ENCODE results near the gene DCTPP1.

Gene DCTPP1

DNA sequence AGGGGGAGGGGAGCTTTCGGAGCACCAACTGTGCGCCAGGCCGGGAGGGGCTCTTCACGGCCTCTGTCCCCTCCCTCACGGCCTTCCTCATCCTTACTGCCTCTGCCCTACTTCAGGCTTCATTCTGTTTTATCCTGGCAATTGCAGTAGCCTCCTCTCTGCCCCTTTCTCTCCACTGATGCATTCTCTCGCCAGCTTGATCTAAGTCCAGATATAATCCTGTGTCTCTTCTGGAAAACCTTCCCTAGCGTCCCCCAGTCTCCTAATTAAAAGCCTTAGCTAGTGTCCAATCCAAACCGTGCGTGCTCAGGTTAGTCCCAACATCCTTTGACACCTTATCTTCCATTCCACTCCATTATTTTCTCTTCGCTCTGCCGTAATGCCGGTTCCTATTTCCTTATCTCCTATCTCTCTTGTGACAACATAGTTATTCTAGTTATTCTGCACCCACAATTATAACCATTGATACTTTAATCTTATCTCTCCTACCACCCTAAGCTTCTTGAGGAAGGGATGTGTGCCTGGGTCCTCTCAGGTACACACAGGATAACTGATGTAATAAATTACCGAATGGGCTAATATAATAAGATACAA, 33.7 kb downstream of the DCTPP1 start:
- DNase-seq (ENCODE audit: extremely low read depth, insufficient read length) = no peak
- TF ChIP-seq, protein P1, sequence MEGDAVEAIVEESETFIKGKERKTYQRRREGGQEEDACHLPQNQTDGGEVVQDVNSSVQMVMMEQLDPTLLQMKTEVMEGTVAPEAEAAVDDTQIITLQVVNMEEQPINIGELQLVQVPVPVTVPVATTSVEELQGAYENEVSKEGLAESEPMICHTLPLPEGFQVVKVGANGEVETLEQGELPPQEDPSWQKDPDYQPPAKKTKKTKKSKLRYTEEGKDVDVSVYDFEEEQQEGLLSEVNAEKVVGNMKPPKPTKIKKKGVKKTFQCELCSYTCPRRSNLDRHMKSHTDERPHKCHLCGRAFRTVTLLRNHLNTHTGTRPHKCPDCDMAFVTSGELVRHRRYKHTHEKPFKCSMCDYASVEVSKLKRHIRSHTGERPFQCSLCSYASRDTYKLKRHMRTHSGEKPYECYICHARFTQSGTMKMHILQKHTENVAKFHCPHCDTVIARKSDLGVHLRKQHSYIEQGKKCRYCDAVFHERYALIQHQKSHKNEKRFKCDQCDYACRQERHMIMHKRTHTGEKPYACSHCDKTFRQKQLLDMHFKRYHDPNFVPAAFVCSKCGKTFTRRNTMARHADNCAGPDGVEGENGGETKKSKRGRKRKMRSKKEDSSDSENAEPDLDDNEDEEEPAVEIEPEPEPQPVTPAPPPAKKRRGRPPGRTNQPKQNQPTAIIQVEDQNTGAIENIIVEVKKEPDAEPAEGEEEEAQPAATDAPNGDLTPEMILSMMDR (IDR thresholded peaks at IDR 0.05; ENCODE audit: insufficient read depth, low read length, poor library complexity, severe bottlenecking) = no peak
- H3K36me3 ChIP-seq (ENCODE audit: control insufficient read depth, insufficient read depth, low read length) = peaks cover 4% of the 10 kb centered on the region
- peak overlapping the region; percentile 83 for H3K4me3 ChIP-seq (replicated peaks; ENCODE audit: low read depth, low read length)
- H3K27me3 ChIP-seq (replicated peaks; ENCODE audit: control insufficient read depth, insufficient read depth, low read length) = no peaks in the 10 kb centered on the region

DNA sequence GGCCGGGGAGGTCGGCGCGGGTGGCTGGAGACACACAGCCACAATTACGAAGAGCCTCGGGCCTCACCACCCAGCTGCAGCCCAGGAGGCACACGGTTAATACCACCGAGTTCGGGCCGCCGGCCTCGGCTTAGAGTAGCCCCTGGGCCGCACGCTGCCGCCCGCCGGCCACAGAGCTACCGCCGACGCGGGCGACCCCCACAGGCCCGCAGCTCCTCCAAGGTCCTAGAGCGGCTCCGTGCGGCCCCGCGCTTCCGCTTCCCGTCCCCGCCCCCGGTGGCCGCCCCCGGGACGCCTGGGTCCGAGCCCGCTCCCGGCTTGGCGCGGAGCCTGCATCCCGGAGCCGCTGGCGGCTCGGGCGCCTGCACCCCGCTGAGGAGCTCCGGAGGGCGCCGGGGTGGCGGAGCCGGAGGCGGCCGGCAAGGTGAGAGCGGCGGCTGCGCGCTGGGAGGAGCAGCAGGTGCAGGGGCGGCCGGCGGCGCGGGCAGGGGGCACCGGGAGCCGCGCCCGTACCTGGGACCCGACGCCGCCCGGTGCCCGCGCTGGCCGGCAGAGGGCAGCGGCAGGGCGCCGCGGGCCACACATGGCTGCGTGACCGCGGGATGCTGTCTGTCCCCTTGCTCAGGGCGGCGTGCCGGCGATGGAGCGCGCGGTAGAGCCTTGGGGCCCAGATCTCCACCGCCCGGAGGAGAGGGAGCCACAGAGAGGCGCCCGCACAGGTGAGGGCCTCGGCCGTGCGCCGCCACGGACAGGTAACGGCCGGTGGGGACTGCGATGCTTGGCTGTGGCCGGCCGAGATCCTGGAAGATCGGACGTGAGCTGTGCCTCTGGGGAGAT, 34.5 kb downstream of the DCTPP1 start, which contains the start of gene ZNF48:
ZNF48 (plus strand) TSS at position 266 of the 837 bp plus-strand sequence; CDS start at position 641, 375 bp downstream.
- Histone ChIP-seq H3K27me3 (replicated peaks; ENCODE audit: control insufficient read depth, insufficient read depth, low read length) (no peaks in the 10 kb centered on the region), H3K4me3 (replicated peaks; ENCODE audit: low read depth, low read length) (peak within 1 kb of the TSS; percentile 83), H3K36me3 (ENCODE audit: control insufficient read depth, insufficient read depth, low read length) (peaks cover 4% of the 10 kb centered on the region)
- peak; percentile 81 for DNase-seq (ENCODE audit: extremely low read depth, insufficient read length)
- TF ChIP-seq, protein P1 (IDR thresholded peaks at IDR 0.05; ENCODE audit: insufficient read depth, low read length, poor library complexity, severe bottlenecking) = no peak

DNA sequence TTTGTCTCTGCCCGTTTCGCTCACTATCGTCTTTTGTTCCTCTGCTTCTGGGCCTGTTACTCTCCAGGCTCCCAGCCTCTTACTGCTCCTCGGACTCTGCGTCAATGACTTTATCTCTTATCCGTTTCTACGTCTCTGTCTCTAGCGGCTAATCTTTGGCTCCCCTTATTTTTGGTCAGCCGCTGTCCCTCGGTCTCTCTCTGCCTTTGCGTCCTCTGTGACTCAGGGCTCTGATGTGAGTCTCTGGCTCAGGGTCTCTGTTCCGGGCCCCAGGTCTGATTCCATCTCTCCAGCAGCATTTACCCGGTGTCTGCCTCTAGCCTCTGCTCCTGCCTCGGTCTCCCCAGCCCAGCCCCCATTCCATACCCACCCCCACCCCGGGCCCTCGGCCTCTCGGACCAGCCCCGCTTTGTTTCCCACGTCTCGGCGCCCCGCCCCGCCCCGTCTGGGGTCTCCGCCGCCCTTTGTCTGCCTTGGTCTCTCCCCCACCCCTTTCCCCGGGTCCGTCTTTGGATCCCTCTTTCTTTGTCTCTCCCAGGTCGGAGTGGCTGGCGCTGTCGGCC, 35.2 kb downstream of the DCTPP1 start:
- no peaks in the 10 kb centered on the region for H3K27me3 ChIP-seq (replicated peaks; ENCODE audit: control insufficient read depth, insufficient read depth, low read length)
- H3K4me3 ChIP-seq (replicated peaks; ENCODE audit: low read depth, low read length) = peak overlapping the region; percentile 83
- peaks cover 4% of the 10 kb centered on the region for H3K36me3 ChIP-seq (ENCODE audit: control insufficient read depth, insufficient read depth, low read length)
- TF ChIP-seq, protein P1 (IDR thresholded peaks at IDR 0.05; ENCODE audit: insufficient read depth, low read length, poor library complexity, severe bottlenecking) = no peak
- DNase-seq (ENCODE audit: extremely low read depth, insufficient read length) = no peak

DNA sequence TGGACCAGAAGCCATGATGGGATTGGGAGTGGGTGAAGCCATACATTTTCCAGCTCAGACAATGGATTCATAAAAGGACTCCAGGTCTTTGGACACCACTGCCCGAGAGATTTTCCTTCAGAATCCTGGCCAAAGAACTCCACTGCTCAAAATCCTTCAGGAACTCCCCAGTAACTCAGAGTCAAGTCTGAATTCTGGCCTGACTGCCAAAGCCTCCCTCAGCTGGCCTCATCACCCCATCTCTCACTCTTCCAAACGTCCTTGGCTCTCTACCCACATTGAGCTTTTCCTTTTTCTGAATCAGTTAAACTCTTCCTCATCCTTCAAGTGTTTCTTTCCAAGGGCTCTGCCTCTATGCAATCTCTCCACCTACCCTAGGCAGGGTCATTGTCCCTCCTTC, 46.3 kb downstream of the DCTPP1 start:
- no peak overlapping the region for H3K4me3 ChIP-seq (replicated peaks; ENCODE audit: low read depth, low read length)

GRCh38 chr16:30382111-30382881, 47.5 kb downstream of the DCTPP1 start, which contains the start of gene SEPTIN1:
TSS of gene SEPTIN1 (minus strand) at chr16:30382561. CDS start at chr16:30382542, 19 bp downstream.
- TF ChIP-seq, protein P1 (IDR thresholded peaks at IDR 0.05; ENCODE audit: insufficient read depth, low read length, poor library complexity, severe bottlenecking) = no peak
- Histone ChIP-seq H3K36me3 (ENCODE audit: control insufficient read depth, insufficient read depth, low read length) (peaks cover 6% of the 10 kb centered on the region), H3K4me3 (replicated peaks; ENCODE audit: low read depth, low read length) (peak within 1 kb of the TSS; percentile 83), H3K27me3 (replicated peaks; ENCODE audit: control insufficient read depth, insufficient read depth, low read length) (no peaks in the 10 kb centered on the region)
- peak; percentile 79 for DNase-seq (ENCODE audit: extremely low read depth, insufficient read length)

More for the DNA sequence above, 46.3 kb downstream of the DCTPP1 start:
- TF ChIP-seq, protein P1 (IDR thresholded peaks at IDR 0.05; ENCODE audit: insufficient read depth, low read length, poor library complexity, severe bottlenecking) = no peak
- Histone ChIP-seq H3K27me3 (replicated peaks; ENCODE audit: control insufficient read depth, insufficient read depth, low read length) (no peaks in the 10 kb centered on the region), H3K36me3 (ENCODE audit: control insufficient read depth, insufficient read depth, low read length) (peaks cover 6% of the 10 kb centered on the region)
- DNase-seq (ENCODE audit: extremely low read depth, insufficient read length) = no peak
